HepG2 (cell line): ENCODE data around the gene BCL2L2. TPM values are rescaled to one million over a fixed set of nuclear protein-coding genes. Genes with fewer than 3 reads are reported as not detected.
A peak's percentile ranks its signal among the peaks of the same experiment; 100 is the strongest.

Experiments
- ATM ChIP-seq: fragments of 450-650 bp; IDR thresholded peaks from 2 replicates; pipeline ENCODE4 v1.7.1; 2017; ENCODE audit warnings: mild to moderate bottlenecking, borderline replicate concordance
- CCAR2 ChIP-seq: fragments of 200-400 bp; formaldehyde crosslinking; optimal IDR thresholded peaks from 2 replicates; pipeline ENCODE3; 2018; ENCODE audit warnings: low read depth, mild to moderate bottlenecking, low read length, moderate library complexity
- CHD2 ChIP-seq: IDR thresholded peaks from 2 replicates; pipeline ENCODE4 v1.6.1; 2011; ENCODE audit warnings: low read depth, low read length, improper control_type of control experiment
- ESRRA ChIP-seq: sonication (generic); formaldehyde crosslinking; IDR thresholded peaks from 2 replicates; pipeline ENCODE4 v1.5.1; 2020; ENCODE audit warnings: mild to moderate bottlenecking, low read depth, missing genetic modification reagents
- HNRNPK ChIP-seq: fragments of 200-400 bp; formaldehyde crosslinking; IDR thresholded peaks from 2 replicates; pipeline ENCODE4 v1.6.1; 2018; ENCODE audit warnings: low read length, low read depth, moderate library complexity, mild to moderate bottlenecking; ENCODE audit not compliant: poor library complexity, severe bottlenecking
- MIER3 ChIP-seq: IDR thresholded peaks from 2 replicates; pipeline ENCODE4 v1.6.1; 2016; ENCODE audit warnings: missing compliant biosample characterization, borderline replicate concordance
- NFATC3 ChIP-seq: sonication (generic); formaldehyde crosslinking; IDR thresholded peaks from 2 replicates; pipeline ENCODE4 v1.5.1; 2020; ENCODE audit warnings: mild to moderate bottlenecking, missing genetic modification reagents
- NRL ChIP-seq: sonication (generic); formaldehyde crosslinking; IDR thresholded peaks from 2 replicates; pipeline ENCODE4 v1.5.0; 2020; ENCODE audit warnings: missing genetic modification reagents, mild to moderate bottlenecking, moderate library complexity, borderline replicate concordance
- SIN3A ChIP-seq: IDR thresholded peaks from 2 replicates; pipeline ENCODE4 v1.6.1; 2011; ENCODE audit warnings: low read depth, mild to moderate bottlenecking, control low read depth, low read length, borderline replicate concordance
- SSRP1 ChIP-seq: IDR thresholded peaks from 2 replicates; pipeline ENCODE4 v1.6.1; 2016; ENCODE audit warnings: control low read depth
- STAG1 ChIP-seq: sonication (generic); formaldehyde crosslinking; IDR thresholded peaks from 2 replicates; pipeline ENCODE4 v1.4.0; 2020; ENCODE audit warnings: missing genetic modification reagents
- TEAD3 ChIP-seq: optimal IDR thresholded peaks from 2 replicates; pipeline ENCODE3; 2016; ENCODE audit warnings: borderline replicate concordance
- TOE1 ChIP-seq: sonication (generic); formaldehyde crosslinking; IDR thresholded peaks from 2 replicates; pipeline ENCODE4 v1.4.0; 2020; ENCODE audit warnings: mild to moderate bottlenecking, missing genetic modification reagents
- ZFP62 ChIP-seq: sonication (generic); formaldehyde crosslinking; IDR thresholded peaks from 2 replicates; pipeline ENCODE4 v1.4.0; 2020; ENCODE audit warnings: missing genetic modification reagents
- ZNF256 ChIP-seq: sonication (generic); formaldehyde crosslinking; conservative IDR thresholded peaks from 2 replicates; pipeline ENCODE4 v1.4.0; 2020; ENCODE audit warnings: missing genetic modification reagents
- ZNF331 ChIP-seq: sonication (generic); formaldehyde crosslinking; IDR thresholded peaks from 2 replicates; pipeline ENCODE4 v1.4.0; 2020; ENCODE audit warnings: missing genetic modification reagents
- ZNF335 ChIP-seq: sonication (generic); formaldehyde crosslinking; IDR thresholded peaks from 2 replicates; pipeline ENCODE4 v1.4.0; 2020; ENCODE audit warnings: missing genetic modification reagents
- ZNF33B ChIP-seq: sonication (generic); formaldehyde crosslinking; IDR thresholded peaks from 2 replicates; pipeline ENCODE4 v1.5.1; 2020; ENCODE audit warnings: mild to moderate bottlenecking, missing genetic modification reagents
- ZNF569 ChIP-seq: sonication (generic); formaldehyde crosslinking; IDR thresholded peaks from 2 replicates; pipeline ENCODE4 v1.5.0; 2020; ENCODE audit warnings: mild to moderate bottlenecking, missing genetic modification reagents, moderate library complexity, borderline replicate concordance
- ZNF746 ChIP-seq: sonication (generic); formaldehyde crosslinking; IDR thresholded peaks from 2 replicates; pipeline ENCODE4 v1.8.0; 2022; ENCODE audit warnings: mild to moderate bottlenecking, missing genetic modification reagents
- ZNF75D ChIP-seq: sonication (generic); formaldehyde crosslinking; IDR thresholded peaks from 2 replicates; pipeline ENCODE4 v1.8.1; 2023; ENCODE audit warnings: missing genetic modification reagents, mild to moderate bottlenecking, borderline replicate concordance
- polyA plus RNA-seq, 8 experiments: library from polyadenylated mRNA; depleted of rRNA in 3 of 8; stranded (reverse) in 7 of 8; unstranded in 1 of 8; fragments of >200 nt; fragmentation: Illumina TruSeq in 4 of 8; extraction: Trizol in 4 of 8; gene quantifications; 2 replicates each; pipeline versions ENCODE4 v1.2.1 to v1.2.3, GENCODE V29; 2011 to 2016; ENCODE audit warnings: low read depth in 4 of 8, missing spikeins in 1 of 8, mixed read lengths in 1 of 8; ENCODE audit not compliant: insufficient read depth in 1 of 8
- total RNA-seq, 5 experiments: library from RNA; depleted of rRNA; stranded (reverse); fragments of >200 nt; fragmentation: Illumina TruSeq; extraction: Trizol; gene quantifications; 2 replicates each; pipeline ENCODE4 v1.2.3, GENCODE V29; 2016; ENCODE audit warnings: low read depth in 1 of 5
- TF ChIP-seq, protein P1 (sequence below): conservative IDR thresholded peaks from 2 replicates; pipeline ENCODE4 v1.6.1; 2018; ENCODE audit warnings: missing genetic modification reagents
- TF ChIP-seq, protein P2 (sequence below): sonication (generic); formaldehyde crosslinking; IDR thresholded peaks from 2 replicates; pipeline ENCODE4 v1.9.0; 2021; ENCODE audit warnings: missing genetic modification reagents, borderline replicate concordance
- TF ChIP-seq, protein P3 (sequence below): sonication (generic); formaldehyde crosslinking; IDR thresholded peaks from 2 replicates; pipeline ENCODE4 v1.4.0; 2020; ENCODE audit warnings: missing genetic modification reagents
- TF ChIP-seq, protein P4 (sequence below): sonication (generic); formaldehyde crosslinking; IDR thresholded peaks from 2 replicates; pipeline ENCODE4 v1.4.0; 2020; ENCODE audit warnings: mild to moderate bottlenecking, missing genetic modification reagents

The BCL2L2 gene
- total and polyA plus RNA-seq, 2 of the 13 experiments (the other 11 are each of a cell fraction or from before 2014, with no cell fraction given) = 28.1 to 49.8 TPM

DNA sequence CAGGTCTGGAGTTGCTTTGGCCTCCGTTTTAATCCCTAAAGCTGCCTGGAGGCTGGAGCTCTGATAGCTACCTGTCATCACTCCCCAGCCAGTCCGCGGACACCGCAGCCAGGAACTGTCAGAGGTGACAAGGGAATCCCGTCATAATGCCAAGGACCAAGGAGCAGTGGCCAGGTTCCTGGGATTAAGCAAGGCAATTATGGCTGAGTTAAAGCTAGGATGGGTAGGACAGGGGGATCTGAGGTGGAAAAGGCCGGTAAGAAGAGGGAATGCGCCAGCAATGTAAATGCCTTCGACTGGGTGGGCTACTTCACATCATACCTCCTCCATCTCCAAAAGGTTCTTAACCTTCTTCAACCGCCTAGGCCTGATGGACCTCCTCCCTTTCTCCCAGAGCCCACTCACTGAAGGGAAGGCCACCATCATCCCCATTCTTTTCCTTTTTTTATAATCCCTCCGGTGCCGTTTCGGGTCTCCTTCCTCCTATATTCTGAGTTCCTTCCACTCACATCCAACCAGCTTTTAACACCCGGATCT lies 5.9 kb upstream of the BCL2L2 start (continued):
- TF ChIP-seq CHD2 (no peak), TEAD3 (peak; percentile 58), HNRNPK (peak; percentile 1), ZNF335 (CRISPR knock-in tag) (peak; percentile 22; the same call in 1 of the 2 replicates), ZFP62 (CRISPR knock-in tag) (no peak), ZNF33B (CRISPR knock-in tag) (peak; percentile 51; the same call in 1 of the 2 replicates), TOE1 (CRISPR knock-in tag) (no peak), NFATC3 (CRISPR knock-in tag) (peak; percentile 86; the same call in 1 of the 2 replicates), SIN3A (peak; percentile 67; the same call in 1 of the 2 replicates), CCAR2 (no peak), ESRRA (CRISPR knock-in tag) (no peak), ZNF75D (CRISPR knock-in tag) (no peak), NRL (CRISPR knock-in tag) (peak; percentile 76; the same call in 1 of the 2 replicates), ZNF256 (no peak), SSRP1 (CRISPR knock-in tag) (0 out of 2 replicates have a peak, but pooled peaks have one; percentile 19), STAG1 (CRISPR knock-in tag) (no peak), ZNF331 (CRISPR knock-in tag) (no peak), ATM (no peak), ZNF569 (CRISPR knock-in tag) (0 out of 2 replicates have a peak, but pooled peaks have one; percentile 18), ZNF746 (CRISPR knock-in tag) (no peak), MIER3 (CRISPR knock-in tag) (peak; percentile 37; the same call in 1 of the 2 replicates)
- TF ChIP-seq, protein P1, sequence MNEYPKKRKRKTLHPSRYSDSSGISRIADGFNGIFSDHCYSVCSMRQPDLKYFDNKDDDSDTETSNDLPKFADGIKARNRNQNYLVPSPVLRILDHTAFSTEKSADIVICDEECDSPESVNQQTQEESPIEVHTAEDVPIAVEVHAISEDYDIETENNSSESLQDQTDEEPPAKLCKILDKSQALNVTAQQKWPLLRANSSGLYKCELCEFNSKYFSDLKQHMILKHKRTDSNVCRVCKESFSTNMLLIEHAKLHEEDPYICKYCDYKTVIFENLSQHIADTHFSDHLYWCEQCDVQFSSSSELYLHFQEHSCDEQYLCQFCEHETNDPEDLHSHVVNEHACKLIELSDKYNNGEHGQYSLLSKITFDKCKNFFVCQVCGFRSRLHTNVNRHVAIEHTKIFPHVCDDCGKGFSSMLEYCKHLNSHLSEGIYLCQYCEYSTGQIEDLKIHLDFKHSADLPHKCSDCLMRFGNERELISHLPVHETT (CRISPR knock-in tag) = no peak
- TF ChIP-seq, protein P2, sequence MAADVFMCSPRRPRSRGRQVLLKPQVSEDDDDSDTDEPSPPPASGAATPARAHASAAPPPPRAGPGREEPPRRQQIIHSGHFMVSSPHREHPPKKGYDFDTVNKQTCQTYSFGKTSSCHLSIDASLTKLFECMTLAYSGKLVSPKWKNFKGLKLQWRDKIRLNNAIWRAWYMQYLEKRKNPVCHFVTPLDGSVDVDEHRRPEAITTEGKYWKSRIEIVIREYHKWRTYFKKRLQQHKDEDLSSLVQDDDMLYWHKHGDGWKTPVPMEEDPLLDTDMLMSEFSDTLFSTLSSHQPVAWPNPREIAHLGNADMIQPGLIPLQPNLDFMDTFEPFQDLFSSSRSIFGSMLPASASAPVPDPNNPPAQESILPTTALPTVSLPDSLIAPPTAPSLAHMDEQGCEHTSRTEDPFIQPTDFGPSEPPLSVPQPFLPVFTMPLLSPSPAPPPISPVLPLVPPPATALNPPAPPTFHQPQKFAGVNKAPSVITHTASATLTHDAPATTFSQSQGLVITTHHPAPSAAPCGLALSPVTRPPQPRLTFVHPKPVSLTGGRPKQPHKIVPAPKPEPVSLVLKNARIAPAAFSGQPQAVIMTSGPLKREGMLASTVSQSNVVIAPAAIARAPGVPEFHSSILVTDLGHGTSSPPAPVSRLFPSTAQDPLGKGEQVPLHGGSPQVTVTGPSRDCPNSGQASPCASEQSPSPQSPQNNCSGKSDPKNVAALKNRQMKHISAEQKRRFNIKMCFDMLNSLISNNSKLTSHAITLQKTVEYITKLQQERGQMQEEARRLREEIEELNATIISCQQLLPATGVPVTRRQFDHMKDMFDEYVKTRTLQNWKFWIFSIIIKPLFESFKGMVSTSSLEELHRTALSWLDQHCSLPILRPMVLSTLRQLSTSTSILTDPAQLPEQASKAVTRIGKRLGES (CRISPR knock-in tag) = no peak
- TF ChIP-seq, protein P3, sequence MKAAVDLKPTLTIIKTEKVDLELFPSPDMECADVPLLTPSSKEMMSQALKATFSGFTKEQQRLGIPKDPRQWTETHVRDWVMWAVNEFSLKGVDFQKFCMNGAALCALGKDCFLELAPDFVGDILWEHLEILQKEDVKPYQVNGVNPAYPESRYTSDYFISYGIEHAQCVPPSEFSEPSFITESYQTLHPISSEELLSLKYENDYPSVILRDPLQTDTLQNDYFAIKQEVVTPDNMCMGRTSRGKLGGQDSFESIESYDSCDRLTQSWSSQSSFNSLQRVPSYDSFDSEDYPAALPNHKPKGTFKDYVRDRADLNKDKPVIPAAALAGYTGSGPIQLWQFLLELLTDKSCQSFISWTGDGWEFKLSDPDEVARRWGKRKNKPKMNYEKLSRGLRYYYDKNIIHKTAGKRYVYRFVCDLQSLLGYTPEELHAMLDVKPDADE = no peak
- TF ChIP-seq, protein P4, sequence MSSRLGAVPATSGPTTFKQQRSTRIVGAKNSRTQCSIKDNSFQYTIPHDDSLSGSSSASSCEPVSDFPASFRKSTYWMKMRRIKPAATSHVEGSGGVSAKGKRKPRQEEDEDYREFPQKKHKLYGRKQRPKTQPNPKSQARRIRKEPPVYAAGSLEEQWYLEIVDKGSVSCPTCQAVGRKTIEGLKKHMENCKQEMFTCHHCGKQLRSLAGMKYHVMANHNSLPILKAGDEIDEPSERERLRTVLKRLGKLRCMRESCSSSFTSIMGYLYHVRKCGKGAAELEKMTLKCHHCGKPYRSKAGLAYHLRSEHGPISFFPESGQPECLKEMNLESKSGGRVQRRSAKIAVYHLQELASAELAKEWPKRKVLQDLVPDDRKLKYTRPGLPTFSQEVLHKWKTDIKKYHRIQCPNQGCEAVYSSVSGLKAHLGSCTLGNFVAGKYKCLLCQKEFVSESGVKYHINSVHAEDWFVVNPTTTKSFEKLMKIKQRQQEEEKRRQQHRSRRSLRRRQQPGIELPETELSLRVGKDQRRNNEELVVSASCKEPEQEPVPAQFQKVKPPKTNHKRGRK = peak; percentile 0; the same call in 1 of the 2 replicates
